Caki2 (cell line): ENCODE results near the gene ANKRD40CL. TPM values are rescaled to one million over a fixed set of nuclear protein-coding genes. Genes with fewer than 3 reads are reported as not detected.
"Not testable (repeated sequence)": the region's sequence is repeated elsewhere in the genome, so short reads cannot be mapped to it uniquely, and the experiment has no call there.

Experiments
- DNase-seq: peaks from one replicate; pipeline ENCODE4 v3.0.0-alpha.2; 2015; ENCODE audit warnings: low read depth
- in situ Hi-C: cut with HindIII; loops from 2 replicates; pipeline ENCODE4 v1.10.0; 2016; ENCODE audit warnings: low sequenced_read_pairs, low pct_unique_long_range_greater_than_20kb, mixed read lengths
- total RNA-seq: library from RNA; depleted of rRNA; stranded (reverse); fragments of >200 nt; shearing (Covaris generic); gene quantifications from 2 replicates; pipeline ENCODE4 v1.2.3, GENCODE V29; 2014; ENCODE audit warnings: low replicate concordance; rRNA removed

Gene ANKRD40CL, protein sequence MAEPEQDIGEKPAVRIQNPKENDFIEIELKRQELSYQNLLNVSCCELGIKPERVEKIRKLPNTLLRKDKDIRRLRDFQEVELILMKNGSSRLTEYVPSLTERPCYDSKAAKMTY
- total RNA-seq, result not detected in 2 replicates

- in situ Hi-C loops, result no loop called here
Measured at GRCh38 chr17:50767446-50767845, at the start of gene ANKRD40CL. Gene ANKRD40CL, minus strand, starts transcription at chr17:50767518. Its CDS starts 605 bp downstream, at chr17:50766913.

GRCh38 chr17:50816271-50816670 lies 49.0 kb upstream of the ANKRD40CL start:
- in situ Hi-C loops, result no loop called here
- DNase-seq, result no peak

More at GRCh38 chr17:50767446-50767845, at the start of gene ANKRD40CL:
- DNase-seq, result no peak

DNA sequence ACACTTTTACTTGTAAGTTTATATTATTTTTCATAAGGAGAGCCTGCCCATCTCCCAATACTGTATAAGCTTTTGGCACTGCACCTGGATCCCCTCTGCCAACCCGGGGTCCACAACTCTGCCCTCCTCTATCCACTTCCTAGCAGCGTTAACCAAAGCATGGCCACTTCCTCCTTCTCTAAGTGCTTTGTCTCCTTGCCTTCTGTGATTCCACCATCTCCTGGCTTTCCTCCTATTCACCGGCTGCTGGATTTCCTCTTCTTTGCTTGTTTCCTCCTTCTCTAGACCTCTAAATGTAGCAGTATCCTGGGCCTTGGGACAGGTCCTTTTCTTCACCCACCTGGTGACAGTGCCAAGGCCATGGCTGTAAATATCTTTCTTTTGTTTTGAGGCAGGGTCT lies 48.1 kb upstream of the ANKRD40CL start:
- DNase-seq, result no peak
- in situ Hi-C loops, result no loop called here

GRCh38 chr17:50813583-50813982 lies 46.3 kb upstream of the ANKRD40CL start:
- DNase-seq, result no peak
- in situ Hi-C loops, result no loop called here

- no peak for DNase-seq
- in situ Hi-C loops, result no loop called here
Measured at GRCh38 chr17:50808888-50809287, 41.6 kb upstream of the ANKRD40CL start.

GRCh38 chr17:50808413-50808812 lies 41.1 kb upstream of the ANKRD40CL start:
- DNase-seq, result no peak
- in situ Hi-C loops, result no loop called here

DNA sequence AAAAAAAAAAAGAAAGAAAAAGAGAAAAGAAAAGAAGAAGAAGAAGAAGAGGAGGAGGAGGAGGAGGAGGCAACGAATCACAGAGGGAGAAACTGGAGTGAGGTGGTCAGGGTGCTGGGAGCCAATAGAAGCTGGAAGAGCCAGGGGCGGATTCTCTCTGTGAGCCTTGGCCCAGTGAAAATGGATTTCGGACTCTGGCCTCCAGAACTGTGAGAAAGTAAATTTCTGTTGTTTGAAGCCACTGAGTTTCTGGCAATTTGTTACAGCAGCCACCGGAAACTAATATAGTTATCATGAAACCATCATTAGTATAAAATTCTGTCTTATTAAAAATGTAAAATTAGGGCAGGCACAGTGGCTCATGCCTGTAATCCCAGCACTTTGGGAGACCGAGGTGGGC lies 40.4 kb upstream of the ANKRD40CL start:
- in situ Hi-C loops, result no loop called here
- DNase-seq, result no peak

- no peak for DNase-seq
- in situ Hi-C loops, result no loop called here
Measured at GRCh38 chr17:50807009-50807408, 39.7 kb upstream of the ANKRD40CL start.

GRCh38 chr17:50806141-50806643 lies 38.9 kb upstream of the ANKRD40CL start:
- in situ Hi-C loops, result no loop called here
- DNase-seq, result no peak

GRCh38 chr17:50805486-50805885 lies 38.2 kb upstream of the ANKRD40CL start:
- in situ Hi-C loops, result no loop called here
- no peak for DNase-seq

DNA sequence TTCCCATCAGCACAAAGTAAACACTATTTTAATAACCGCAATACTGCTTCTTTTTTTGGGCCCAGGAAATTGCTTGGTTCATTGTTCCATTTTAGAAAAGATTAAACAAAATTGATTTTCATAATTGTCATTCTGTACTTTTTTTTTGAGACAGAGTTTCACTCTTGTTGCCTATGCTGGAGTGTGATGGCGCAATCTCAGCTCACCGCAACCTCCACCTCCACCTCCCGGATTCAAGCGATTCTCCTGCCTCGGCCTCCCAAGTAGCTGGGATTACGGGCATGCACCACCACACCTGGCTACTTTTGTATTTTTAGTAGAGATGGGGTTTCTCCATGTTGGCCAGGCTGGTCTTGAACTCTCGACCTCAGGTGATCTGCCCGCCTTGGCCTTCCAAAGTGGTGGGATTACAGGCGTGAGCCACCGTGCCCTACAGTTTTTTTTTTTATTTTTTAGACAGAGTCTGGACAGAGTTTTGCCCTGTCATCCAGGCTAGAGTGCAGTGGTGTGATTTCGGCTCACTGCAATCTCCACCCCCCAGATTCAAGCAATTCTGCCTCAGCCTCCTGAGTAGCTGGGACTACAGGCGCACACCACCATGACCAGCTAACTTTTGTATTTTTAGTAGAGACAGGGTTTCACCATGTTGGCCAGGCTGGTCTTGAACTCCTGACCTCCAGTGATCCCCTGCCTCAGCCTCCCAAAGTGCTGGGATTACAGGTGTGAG lies 37.6 kb upstream of the ANKRD40CL start:
- in situ Hi-C loops, DNase-seq: not testable (repeated sequence)

- peak; percentile 14 for DNase-seq
- in situ Hi-C loops, result no loop called here
Measured at GRCh38 chr17:50803676-50804075, 36.4 kb upstream of the ANKRD40CL start.

GRCh38 chr17:50802609-50803571 lies 35.6 kb upstream of the ANKRD40CL start:
- in situ Hi-C loops, result no loop called here
- no peak for DNase-seq

- no peak for DNase-seq
- in situ Hi-C loops, result no loop called here
Measured at GRCh38 chr17:50800196-50800700, 32.9 kb upstream of the ANKRD40CL start.

DNA sequence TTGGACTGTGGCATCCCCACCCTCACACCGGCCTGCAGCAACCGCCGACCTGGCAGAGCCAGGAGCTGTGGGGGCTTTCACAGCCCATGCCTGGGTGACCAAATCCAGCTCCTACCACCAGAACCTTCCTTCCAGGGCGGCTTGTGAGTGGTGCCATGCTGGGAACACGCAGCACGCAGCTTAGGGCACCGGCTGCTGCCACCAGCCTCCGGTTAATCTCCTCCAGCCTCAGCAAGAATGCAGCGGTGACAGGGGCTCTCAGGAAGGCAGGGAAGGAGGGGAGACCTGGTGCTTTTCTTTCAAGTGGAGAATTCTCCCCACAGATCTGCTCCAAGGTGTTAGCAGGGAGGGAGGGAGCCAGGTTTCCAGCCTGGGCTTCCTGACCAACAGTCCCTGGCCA lies 32.3 kb upstream of the ANKRD40CL start:
- DNase-seq, result no peak
- in situ Hi-C loops, result no loop called here

GRCh38 chr17:50798424-50799288 lies 31.3 kb upstream of the ANKRD40CL start:
- in situ Hi-C loops, result no loop called here
- no peak for DNase-seq

GRCh38 chr17:50797135-50797810 lies 30.0 kb upstream of the ANKRD40CL start:
- in situ Hi-C loops, result no loop called here
- DNase-seq, result no peak
